ACHN (cell line): Measurements from ENCODE around the gene PSMC3IP.
"Not testable (repeated sequence)": the region's sequence is repeated elsewhere in the genome, so short reads cannot be mapped to it uniquely, and the experiment has no call there.

Source experiments
- DNase-seq: peaks from one replicate; pipeline ENCODE4 v3.0.0-alpha.2; 2015
- in situ Hi-C: cut with HindIII; loops from 2 replicates; pipeline ENCODE4 v1.10.0; 2017; ENCODE audit warnings: low sequenced_read_pairs, low pct_ligation_motif_present, low pct_unique_long_range_greater_than_20kb

PSMC3IP gene

GRCh38 chr17:42577532-42578281 is at the start of gene PSMC3IP:
Gene PSMC3IP (minus strand): TSS chr17:42577729. CDS start chr17:42577686, 43 bp downstream.
- in situ Hi-C loops, result no loop called here
- DNase-seq, result peak; percentile 96

- in situ Hi-C loops, result no loop called here
- DNase-seq, result peak; percentile 13
Measured at GRCh38 chr17:42623732-42624596, 46.4 kb upstream of the PSMC3IP start.

- DNase-seq, result no peak
- in situ Hi-C loops, result no loop called here
Measured at GRCh38 chr17:42623271-42623670, 45.7 kb upstream of the PSMC3IP start.

- DNase-seq, in situ Hi-C loops: not testable (repeated sequence)
Measured at GRCh38 chr17:42621987-42622386, 44.5 kb upstream of the PSMC3IP start.

- peak; percentile 50 for DNase-seq
- in situ Hi-C loops, result no loop called here
Measured at GRCh38 chr17:42618442-42619150, 41.1 kb upstream of the PSMC3IP start.

- DNase-seq, result no peak
- in situ Hi-C loops, result no loop called here
Measured at GRCh38 chr17:42617956-42618431, 40.5 kb upstream of the PSMC3IP start.

GRCh38 chr17:42613699-42614295 is 36.3 kb upstream of the PSMC3IP start:
- in situ Hi-C loops, result no loop called here
- DNase-seq, result no peak

- in situ Hi-C loops, result no loop called here
- no peak for DNase-seq
Measured at GRCh38 chr17:42612013-42612412, 34.5 kb upstream of the PSMC3IP start.

GRCh38 chr17:42609814-42610801 is 32.6 kb upstream of the PSMC3IP start:
- in situ Hi-C loops, DNase-seq: not testable (repeated sequence)

GRCh38 chr17:42609182-42609813 is 31.8 kb upstream of the PSMC3IP start, which contains the start of the genes RETREG3 and TUBG1:
Gene RETREG3 (minus strand): TSS chr17:42609374. CDS start chr17:42609324, 50 bp downstream.
Gene TUBG1 (plus strand): TSS chr17:42609683. CDS start chr17:42609738, 55 bp downstream.
- DNase-seq, result peak; percentile 99
- in situ Hi-C loops, result no loop called here

GRCh38 chr17:42608305-42609181 is 31.0 kb upstream of the PSMC3IP start:
- in situ Hi-C loops, result no loop called here
- DNase-seq, result no peak

- no peak for DNase-seq
- in situ Hi-C loops, result no loop called here
Measured at GRCh38 chr17:42607769-42608168, 30.2 kb upstream of the PSMC3IP start.

GRCh38 chr17:42603318-42603717 is 25.8 kb upstream of the PSMC3IP start:
- no peak for DNase-seq
- in situ Hi-C loops, result no loop called here

- in situ Hi-C loops, result no loop called here
Measured at GRCh38 chr17:42598905-42599304, 21.4 kb upstream of the PSMC3IP start.

GRCh38 chr17:42596386-42596785 is 18.9 kb upstream of the PSMC3IP start:
- in situ Hi-C loops, result no loop called here
- no peak for DNase-seq

More at GRCh38 chr17:42598905-42599304, 21.4 kb upstream of the PSMC3IP start:
- no peak for DNase-seq

- in situ Hi-C loops, result no loop called here
- no peak for DNase-seq
Measured at GRCh38 chr17:42591411-42591810, 13.9 kb upstream of the PSMC3IP start.
